ENCODE data around the gene HSPA12A. TPM values are rescaled to one million over a fixed set of nuclear protein-coding genes. Genes with fewer than 3 reads are reported as not detected.

HSPA12A gene
- total RNA-seq, 4 donors from 2014 or later: 16.4 to 24.5 (median 22.2) TPM

- no peaks in the 10 kb centered on the region for H3K36me3 ChIP-seq
- H3K9me3 ChIP-seq: no peaks in the 10 kb centered on the region
- H3K4me3 ChIP-seq: no peak overlapping the region
- no peak for TF ChIP-seq CTCF (IDR thresholded peaks at IDR 0.05)
- no peak for TF ChIP-seq EP300 (IDR thresholded peaks at IDR 0.05)
- TF ChIP-seq POLR2A (IDR thresholded peaks at IDR 0.05; ENCODE audit: low read depth): no peak
- intact Hi-C loops (cut with DNase I): no loop called here
- no peak overlapping the region for H3K27ac ChIP-seq (replicated peaks in 1 of 4)
- no peaks in the 10 kb centered on the region for H3K4me1 ChIP-seq
- no peaks in the 10 kb centered on the region for H3K27me3 ChIP-seq
- DNase-seq (ENCODE audit: extremely low spot score): peak; percentile 66
- 87% methylated on average over 9 of the region's 11 CpGs for WGBS
Measured at GRCh38 chr10:116634126-116634975, 108.0 kb downstream of the HSPA12A start.

GRCh38 chr10:116633216-116633600, 109.2 kb downstream of the HSPA12A start:
- H3K27me3 ChIP-seq: no peaks in the 10 kb centered on the region
- H3K4me3 ChIP-seq: no peak overlapping the region
- H3K36me3 ChIP-seq: no peaks in the 10 kb centered on the region
- 98% methylated on average over 7 of the region's 8 CpGs for WGBS
- no peaks in the 10 kb centered on the region for H3K4me1 ChIP-seq
- intact Hi-C loops (cut with DNase I): no loop called here
- no peaks in the 10 kb centered on the region for H3K9me3 ChIP-seq
- no peak overlapping the region for H3K27ac ChIP-seq (replicated peaks in 1 of 4)
- peak; percentile 34 for DNase-seq (ENCODE audit: extremely low spot score)
- no peak for TF ChIP-seq EP300 (IDR thresholded peaks at IDR 0.05)
- no peak for TF ChIP-seq POLR2AphosphoS5 (IDR thresholded peaks at IDR 0.05)
- TF ChIP-seq CTCF (IDR thresholded peaks at IDR 0.05): no peak
- TF ChIP-seq POLR2A (IDR thresholded peaks at IDR 0.05; ENCODE audit: low read depth): no peak

GRCh38 chr10:116632596-116633215, 109.7 kb downstream of the HSPA12A start:
- intact Hi-C loops (cut with DNase I): no loop called here
- H3K27ac ChIP-seq (replicated peaks in 1 of 4): no peak overlapping the region
- WGBS: 89% methylated on average over 17 of the region's 17 CpGs
- DNase-seq (ENCODE audit: extremely low spot score): peak; percentile 77
- no peak overlapping the region for H3K4me3 ChIP-seq
- peaks cover under 1 to 2% (median under 1%) of the 10 kb centered on the region in 4 donors for H3K4me1 ChIP-seq
- H3K36me3 ChIP-seq: no peaks in the 10 kb centered on the region
- TF ChIP-seq EP300 (IDR thresholded peaks at IDR 0.05): no peak
- no peak for TF ChIP-seq POLR2A (IDR thresholded peaks at IDR 0.05; ENCODE audit: low read depth)
- TF ChIP-seq CTCF (IDR thresholded peaks at IDR 0.05): no peak
- no peak for TF ChIP-seq POLR2AphosphoS5 (IDR thresholded peaks at IDR 0.05)
- peaks cover 0 to 2% (median under 1%) of the 10 kb centered on the region in 4 donors for H3K27me3 ChIP-seq
- H3K9me3 ChIP-seq: no peaks in the 10 kb centered on the region

GRCh38 chr10:116631871-116632295, 110.5 kb downstream of the HSPA12A start:
- H3K27me3 ChIP-seq: peaks cover 0 to 10% (median 4%) of the 10 kb centered on the region in 4 donors
- intact Hi-C loops (cut with DNase I): no loop called here

More at GRCh38 chr10:116631871-116632295, 110.5 kb downstream of the HSPA12A start:
- H3K9me3 ChIP-seq: no peaks in the 10 kb centered on the region
- TF ChIP-seq EP300 (IDR thresholded peaks at IDR 0.05) (no peak), CTCF (IDR thresholded peaks at IDR 0.05) (no peak), POLR2AphosphoS5 (IDR thresholded peaks at IDR 0.05) (no peak), POLR2A (IDR thresholded peaks at IDR 0.05; ENCODE audit: low read depth) (no peak)
- H3K27ac ChIP-seq (replicated peaks in 1 of 4): no peak overlapping the region
- WGBS: 88% methylated on average over 6 of the region's 6 CpGs
- H3K4me1 ChIP-seq: peaks cover 4 to 9% (median 8%) of the 10 kb centered on the region in 4 donors
- no peak overlapping the region for H3K4me3 ChIP-seq
- peak; percentile 89 for DNase-seq (ENCODE audit: extremely low spot score)
- no peaks in the 10 kb centered on the region for H3K36me3 ChIP-seq

Measured in esophagus muscularis mucosa (tissue), 4 donors.